GM12875 (cell line): ENCODE data around the gene CDH15.

Experiments used
- H3K4me3 ChIP-seq: one replicate; pipeline ENCODE4 v1.5.1; 2011; ENCODE audit warnings: low read depth, low read length, control low read depth
- TF ChIP-seq, protein P1 (sequence below): IDR thresholded peaks from 2 replicates; pipeline ENCODE4 v1.5.1; 2011; ENCODE audit warnings: low read depth, mild to moderate bottlenecking, control low read depth, inconsistent platforms, low read length, moderate library complexity, borderline replicate concordance; ENCODE audit not compliant: insufficient read depth

The CDH15 gene

DNA sequence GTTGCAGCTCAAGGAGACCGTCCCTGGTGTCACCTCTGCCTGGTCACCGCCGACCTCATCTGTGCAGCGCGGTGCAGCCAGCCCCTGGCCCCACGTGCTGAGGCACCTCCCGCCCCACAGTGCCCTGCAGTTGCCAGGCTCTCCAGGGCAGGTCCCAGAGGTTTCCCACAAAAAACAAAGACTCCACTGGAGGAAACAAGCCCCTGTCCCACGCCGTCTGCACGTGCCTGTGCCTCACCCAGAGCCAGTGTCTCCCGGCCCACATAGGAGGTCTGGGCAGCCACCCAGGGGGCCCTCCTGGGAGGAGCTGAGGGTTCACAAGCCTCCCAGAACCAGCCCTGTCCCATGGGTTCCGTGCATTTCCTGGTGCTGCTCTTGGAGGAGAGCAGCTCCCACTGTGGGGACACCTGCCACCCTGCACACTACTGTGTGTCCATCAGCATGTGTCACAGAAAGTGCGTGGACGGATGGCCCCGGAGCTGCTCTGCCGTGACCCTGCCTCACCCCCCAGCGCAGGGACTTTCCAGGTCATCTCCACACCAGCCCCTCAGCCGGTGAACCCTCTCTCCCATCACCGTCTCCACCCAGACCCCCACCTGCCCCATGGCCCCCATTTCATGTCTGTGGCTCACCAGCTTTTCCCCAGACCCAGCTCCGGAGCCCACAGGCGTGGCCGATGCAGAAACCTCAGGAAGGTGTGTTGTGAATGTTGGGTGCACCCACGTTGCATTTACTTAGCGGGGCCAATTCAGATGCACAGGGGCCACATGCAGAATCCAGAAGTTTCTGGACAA, 17.0 kb upstream of the CDH15 start:
- no peak overlapping the region for H3K4me3 ChIP-seq

DNA sequence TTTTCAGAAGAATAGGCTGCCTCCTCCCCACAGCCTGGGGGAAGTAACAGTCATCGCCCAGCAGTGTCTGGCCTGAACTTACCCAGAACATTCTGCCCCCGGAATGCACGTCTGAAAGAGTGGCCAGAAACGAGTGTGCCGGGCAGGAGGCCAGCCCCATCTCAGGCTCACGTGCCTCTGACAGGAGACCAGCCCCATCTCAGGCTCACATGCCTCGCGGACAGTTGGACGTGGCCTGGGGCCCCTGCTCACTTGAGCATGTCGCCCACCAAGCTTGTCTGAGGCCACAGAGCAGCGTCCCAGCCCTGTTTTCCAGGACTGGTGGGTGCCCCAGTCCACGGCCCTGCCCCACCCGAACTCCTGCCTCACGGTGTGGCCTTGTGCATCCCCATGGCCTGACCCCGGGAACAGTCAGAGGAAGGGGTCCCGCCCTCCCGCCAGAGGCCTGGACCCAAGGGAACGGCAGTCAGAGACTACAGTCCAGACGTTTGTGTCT, 16.3 kb upstream of the CDH15 start:
- H3K4me3 ChIP-seq, result no peak overlapping the region
- TF ChIP-seq, protein P1, sequence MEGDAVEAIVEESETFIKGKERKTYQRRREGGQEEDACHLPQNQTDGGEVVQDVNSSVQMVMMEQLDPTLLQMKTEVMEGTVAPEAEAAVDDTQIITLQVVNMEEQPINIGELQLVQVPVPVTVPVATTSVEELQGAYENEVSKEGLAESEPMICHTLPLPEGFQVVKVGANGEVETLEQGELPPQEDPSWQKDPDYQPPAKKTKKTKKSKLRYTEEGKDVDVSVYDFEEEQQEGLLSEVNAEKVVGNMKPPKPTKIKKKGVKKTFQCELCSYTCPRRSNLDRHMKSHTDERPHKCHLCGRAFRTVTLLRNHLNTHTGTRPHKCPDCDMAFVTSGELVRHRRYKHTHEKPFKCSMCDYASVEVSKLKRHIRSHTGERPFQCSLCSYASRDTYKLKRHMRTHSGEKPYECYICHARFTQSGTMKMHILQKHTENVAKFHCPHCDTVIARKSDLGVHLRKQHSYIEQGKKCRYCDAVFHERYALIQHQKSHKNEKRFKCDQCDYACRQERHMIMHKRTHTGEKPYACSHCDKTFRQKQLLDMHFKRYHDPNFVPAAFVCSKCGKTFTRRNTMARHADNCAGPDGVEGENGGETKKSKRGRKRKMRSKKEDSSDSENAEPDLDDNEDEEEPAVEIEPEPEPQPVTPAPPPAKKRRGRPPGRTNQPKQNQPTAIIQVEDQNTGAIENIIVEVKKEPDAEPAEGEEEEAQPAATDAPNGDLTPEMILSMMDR, result no peak

More for the DNA sequence above, 17.0 kb upstream of the CDH15 start:
- TF ChIP-seq, protein P1, result no peak

DNA sequence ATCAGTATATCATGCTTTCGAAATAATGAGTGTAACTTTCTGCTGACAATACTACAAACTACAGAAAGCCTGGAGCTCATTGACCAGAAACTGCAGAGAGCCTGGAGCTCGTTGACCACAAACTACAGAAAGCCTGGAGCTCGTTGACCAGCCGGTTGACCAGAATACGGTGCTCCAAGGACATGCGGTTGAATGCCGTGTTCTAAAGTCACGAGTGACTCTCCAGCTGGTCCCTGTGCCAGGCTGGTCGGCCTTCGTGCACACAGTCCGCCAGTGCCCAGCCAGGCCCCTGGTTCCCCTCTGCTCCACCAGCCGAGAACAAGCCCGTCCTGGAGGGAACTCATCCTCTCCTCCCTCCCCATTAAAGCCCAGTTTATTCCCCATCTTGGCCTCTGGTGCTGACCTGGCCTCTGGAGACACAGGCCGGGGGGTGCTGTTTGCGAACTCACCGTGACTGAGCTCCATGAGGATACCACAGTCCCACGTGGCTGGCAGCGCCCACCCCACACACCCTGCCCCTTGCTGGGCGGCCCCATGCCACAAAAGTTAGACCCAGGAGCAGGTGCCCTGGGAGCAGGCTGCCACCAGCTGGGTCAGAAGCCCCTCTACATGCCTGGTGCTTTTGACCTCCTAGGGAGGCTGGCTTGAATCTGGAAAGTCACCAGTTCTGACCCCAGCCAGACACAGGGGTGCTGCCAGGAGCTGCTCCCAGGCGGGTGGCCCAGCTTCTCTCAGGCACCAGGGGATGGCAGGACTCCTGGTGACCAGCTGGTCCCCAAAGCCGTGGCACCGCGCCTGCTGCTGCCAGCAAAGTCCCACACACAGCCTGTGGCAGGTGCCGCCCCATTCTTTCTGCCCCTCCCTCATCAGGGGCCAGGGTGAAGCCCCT, 15.5 kb upstream of the CDH15 start:
- no peak overlapping the region for H3K4me3 ChIP-seq
- TF ChIP-seq, protein P1, result no peak

DNA sequence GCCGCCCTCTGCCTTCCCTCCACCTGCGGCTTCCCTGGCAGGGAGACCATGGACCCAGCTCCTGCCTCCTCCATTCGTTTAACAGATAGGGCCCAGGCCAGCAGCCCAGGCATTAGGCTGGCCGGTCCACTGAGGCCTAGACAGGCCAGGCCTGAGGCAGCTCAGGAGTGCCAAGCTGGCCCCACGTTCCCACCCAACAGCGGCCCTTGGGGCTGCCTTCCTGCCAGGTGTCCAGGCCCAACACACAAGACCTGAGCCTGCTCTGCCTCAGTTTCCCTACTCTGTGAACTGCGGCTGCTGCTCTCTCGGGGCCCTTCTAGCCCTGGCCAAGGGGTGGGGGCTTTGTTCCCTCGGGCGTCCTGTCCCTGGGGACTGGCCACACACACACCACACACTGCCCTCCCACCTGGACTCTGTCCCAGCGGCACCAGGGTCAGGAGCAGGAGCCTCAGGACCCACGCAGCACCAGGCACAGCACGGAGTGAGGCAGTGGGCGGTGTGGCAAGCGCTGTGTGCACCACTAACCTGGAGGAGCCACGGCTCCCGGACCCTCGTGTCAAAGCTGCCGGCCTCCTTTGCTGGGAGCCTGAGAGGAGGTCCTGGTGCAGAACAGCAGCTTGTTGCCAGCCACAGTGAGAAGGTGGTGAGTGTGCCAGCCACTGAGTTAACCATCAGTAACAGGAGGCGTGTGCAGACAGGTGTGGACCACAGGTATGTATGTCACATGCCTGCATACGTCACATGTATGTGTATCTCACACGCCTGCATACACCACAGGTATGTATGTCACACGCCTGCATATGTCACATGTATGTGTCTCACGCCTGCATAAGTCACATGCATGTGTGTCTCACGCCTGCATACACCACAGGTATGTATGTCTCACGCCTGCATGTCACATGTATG, 14.6 kb upstream of the CDH15 start:
- H3K4me3 ChIP-seq, result no peak overlapping the region
- TF ChIP-seq, protein P1, result no peak

DNA sequence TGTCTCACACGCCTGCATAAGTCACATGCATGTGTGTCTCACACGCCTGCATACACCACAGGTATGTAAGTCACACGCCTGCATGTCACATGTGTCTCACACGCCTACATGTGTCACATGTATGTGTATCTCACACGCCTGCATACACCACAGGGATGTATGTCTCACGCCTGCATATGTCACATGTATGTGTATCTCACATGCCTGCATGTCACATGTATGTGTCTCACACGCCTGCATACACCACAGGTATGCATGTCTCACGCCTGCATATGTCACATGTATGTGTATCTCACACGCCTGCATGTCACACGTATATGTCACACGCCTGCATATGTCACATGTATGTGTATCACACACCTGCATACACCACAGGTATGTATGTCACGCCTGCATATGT, 13.8 kb upstream of the CDH15 start:
- no peak overlapping the region for H3K4me3 ChIP-seq

More for the DNA sequence above, 13.8 kb upstream of the CDH15 start:
- TF ChIP-seq, protein P1, result no peak
